Right ventricle myocardium inferior (tissue), 1 donor: ENCODE measurements around the gene SLC25A44. TPM values are rescaled to one million over a fixed set of nuclear protein-coding genes. Genes with fewer than 3 reads are reported as not detected.

ENCODE experiments used
- ATAC-seq: fragments of 200-7000 bp; cut with Tn5 transposase; one replicate; pipeline ENCODE4 v1.9.1; 2020; ENCODE audit warnings: mild to moderate bottlenecking, moderate library complexity
- DNase-seq: peaks from one replicate; pipeline ENCODE4 v3.0.0; 2021; ENCODE audit errors: missing footprints
- intact Hi-C: fragments of 100-400 bp; cut with DNase I; formaldehyde crosslinking; loops from one replicate; pipeline ENCODE4 v1.11.0; 2022
- total RNA-seq: library from RNA; stranded (reverse); fragmentation: NEBNext Ultra II Directional; extraction: Animal tissue kit (Norgen Biotek cat#: 25700); gene quantifications from one replicate; pipeline ENCODE4 v1.2.1, GENCODE V29; 2021
- donor health status: DM: no; HTN: yes; CAD: no; lungs with severe emphysema.

Gene SLC25A44
- total RNA-seq, 1 donor from 2014 or later, result 16.3 TPM

DNA sequence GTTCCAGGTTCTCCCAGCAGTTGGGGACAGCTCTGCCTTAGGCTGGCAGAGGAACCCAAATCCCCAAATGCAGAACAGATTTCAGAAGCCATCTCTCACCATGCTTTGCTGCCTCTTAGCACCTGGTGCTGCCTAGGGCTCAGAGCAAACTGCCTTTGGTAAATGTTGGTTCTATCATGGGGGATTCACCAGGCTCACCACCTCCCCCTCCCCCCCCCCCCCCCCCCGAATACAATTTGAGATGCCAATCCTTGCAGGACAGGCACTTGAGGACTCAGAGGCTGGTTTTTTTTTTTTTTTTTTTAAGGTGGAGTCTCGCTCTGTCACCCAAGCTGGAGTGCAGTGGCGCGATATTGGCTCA, 54.4 kb downstream of the SLC25A44 start:
- intact Hi-C loops, result no loop called here
- ATAC-seq, result no peak

DNA sequence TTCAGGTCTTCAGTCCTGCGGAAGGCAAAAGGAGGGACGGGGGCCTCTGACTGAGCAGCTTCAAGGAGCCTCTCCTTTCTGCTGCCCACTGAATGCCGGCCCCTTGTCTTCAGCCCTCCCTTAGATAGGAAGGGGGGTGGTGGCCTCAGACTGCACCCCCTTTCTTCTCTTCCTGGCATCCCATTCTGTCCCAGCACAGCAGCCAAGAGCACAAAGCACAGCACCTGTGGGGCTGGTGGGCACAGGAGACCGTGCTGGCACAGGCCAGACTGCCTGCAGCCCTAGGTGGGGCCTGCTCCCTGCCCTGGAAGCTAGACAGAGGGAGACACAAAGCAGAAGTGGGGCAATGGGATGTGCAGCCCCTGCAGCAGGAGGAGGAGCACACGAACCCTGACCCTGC, 55.7 kb downstream of the SLC25A44 start:
- DNase-seq (no peak), ATAC-seq (no peak)
- intact Hi-C loops, result no loop called here

More for the DNA sequence above, 54.4 kb downstream of the SLC25A44 start:
- DNase-seq, result no peak

DNA sequence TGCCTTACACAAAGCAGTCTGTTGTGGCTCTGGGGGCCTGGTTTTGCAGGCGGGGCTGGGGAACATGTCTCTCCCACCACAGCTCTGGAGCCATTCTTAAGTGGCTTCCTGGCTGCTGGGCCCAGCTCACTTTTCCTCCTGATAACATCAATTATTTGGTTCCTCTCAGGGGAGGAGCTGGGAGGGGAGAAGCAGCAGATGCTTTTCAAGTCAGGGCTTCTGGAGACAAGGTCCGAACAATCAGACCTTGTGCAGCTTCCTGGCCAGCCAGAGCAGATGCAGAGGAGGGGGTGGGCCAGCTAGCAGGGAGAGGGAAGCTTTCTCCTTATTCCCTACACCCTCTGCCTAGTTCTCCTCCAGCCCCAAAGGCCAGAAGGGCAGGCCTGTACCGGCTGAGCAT, 57.6 kb downstream of the SLC25A44 start:
- no peak for ATAC-seq
- no peak for DNase-seq
- intact Hi-C loops, result no loop called here

DNA sequence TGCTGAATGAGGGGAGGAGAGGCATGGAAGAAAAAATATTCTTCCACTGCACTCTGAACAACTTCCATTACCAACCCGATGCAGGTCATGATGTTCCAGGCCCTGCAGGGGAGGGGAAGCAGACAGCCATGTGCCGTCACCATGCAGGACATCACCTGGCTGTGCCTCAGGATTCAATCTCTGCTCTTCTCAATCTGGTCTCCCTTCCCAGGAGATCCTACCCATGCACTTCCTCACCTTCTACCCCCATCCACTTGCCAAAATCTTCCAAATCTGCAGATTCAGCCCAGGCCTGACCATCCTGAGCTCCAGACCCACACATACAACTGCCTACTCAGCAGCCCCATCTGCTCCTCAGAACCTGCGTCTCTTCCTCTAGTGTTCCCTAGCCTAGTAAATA, 59.7 kb downstream of the SLC25A44 start:
- no peak for DNase-seq
- intact Hi-C loops, result no loop called here
- no peak for ATAC-seq

DNA sequence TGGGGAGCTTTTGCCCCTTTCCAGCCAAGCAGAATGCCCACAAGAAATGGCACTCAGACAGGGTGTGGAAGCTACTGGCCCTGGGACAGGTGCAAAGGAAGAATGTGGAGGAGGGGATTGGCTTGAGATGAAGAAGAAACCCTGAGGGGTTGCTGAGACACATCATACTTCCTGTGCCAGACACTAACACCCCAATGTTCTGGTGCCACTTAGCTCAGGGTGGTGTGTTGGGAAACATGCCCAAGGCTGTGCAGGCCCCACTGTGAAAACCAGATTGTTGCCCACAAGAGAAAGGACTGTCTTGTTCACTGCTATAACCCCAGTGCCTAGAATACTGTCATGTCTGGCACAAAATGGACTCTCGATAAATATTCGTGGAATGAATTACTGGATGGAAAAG, 63.8 kb downstream of the SLC25A44 start:
- intact Hi-C loops, result no loop called here
- no peak for ATAC-seq
- no peak for DNase-seq

DNA sequence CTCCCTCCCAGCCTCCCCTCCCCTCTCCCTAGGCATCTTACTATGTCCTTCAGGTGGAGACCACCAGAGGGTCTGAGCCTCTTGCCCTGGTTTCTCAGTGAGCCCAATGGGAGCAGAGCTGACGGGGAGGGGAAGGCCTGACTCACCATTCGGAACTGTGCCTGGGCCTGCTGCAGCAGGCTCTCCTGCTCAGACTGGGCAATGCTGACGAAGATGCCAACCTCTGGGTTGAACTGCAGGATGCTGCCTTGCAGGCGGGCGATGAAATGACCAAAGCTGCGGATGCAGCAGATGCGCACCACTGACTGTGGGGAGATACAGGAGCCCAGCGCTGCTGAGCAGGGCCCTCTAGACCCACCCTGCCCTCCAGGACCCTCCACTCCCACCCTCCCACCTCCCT, 65.0 kb downstream of the SLC25A44 start:
- ATAC-seq, result no peak
- no peak for DNase-seq
- intact Hi-C loops, result no loop called here

DNA sequence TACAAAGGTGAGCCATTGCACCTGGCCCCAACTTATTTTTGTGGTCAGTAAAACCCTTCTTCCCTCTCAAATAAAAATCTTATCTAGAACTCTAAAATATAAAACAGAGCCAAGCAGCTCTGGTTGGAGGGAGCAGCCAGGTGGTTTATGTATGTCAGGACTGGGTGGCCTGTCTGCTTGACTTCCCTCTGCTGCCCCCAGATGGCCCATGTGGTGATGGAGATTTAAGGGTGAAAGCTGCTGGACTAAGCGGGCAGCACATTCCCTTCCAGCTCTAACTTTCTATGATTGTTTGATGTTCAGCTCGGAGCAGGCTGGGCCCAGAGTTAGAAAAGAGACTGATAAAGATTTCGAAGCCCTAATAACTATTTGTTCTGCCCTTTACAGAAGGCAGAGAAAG, 65.9 kb downstream of the SLC25A44 start:
- intact Hi-C loops, result loop anchor here (2.0 kb wide), 1 partner anchor 25 kb away; no protein-coding TSS in a partner anchor
- no peak for DNase-seq
- ATAC-seq, result no peak

DNA sequence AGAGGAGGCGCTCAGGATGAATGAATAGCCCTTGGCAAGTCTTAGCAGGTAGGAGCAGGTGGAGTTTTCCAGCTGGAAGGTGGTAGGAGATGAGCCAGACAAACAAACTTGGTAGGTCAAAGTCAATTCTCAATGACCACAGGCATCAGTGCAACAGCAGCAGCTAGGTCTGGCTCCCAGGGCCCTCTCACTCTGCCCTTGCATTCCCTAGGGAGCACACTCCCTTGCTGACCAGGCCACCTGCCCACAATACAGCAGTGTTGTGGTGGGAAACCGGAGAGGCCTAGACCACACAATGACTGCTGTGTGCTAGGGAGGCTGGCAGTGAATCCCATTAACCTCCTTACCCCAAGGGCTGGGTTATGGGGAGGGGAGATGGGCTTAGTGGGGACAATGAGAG, 67.0 kb downstream of the SLC25A44 start:
- DNase-seq, result no peak
- ATAC-seq, result no peak
- intact Hi-C loops, result loop anchor here (2.0 kb wide), 1 partner anchor 26 kb away; no protein-coding TSS in a partner anchor

Other genes with a start within 250 kb of the SLC25A44 start
- gene ARHGEF2, start 215.6 kb upstream of the SLC25A44 start, total RNA-seq, result 61.8 TPM
- 79.9 TPM for gene SSR2, start 173.2 kb upstream of the SLC25A44 start, total RNA-seq
- 33.5 TPM for gene UBQLN4, start 140.3 kb upstream of the SLC25A44 start, total RNA-seq
- 63.8 TPM for gene LAMTOR2, start 139.3 kb upstream of the SLC25A44 start, total RNA-seq
- gene RAB25, start 132.9 kb upstream of the SLC25A44 start, total RNA-seq, result not detected
- 0.24 TPM for gene MEX3A, start 111.6 kb upstream of the SLC25A44 start, total RNA-seq
- gene LMNA, start 79.4 kb upstream of the SLC25A44 start, total RNA-seq, result 288 TPM
- 2.2 TPM for gene SEMA4A, start 40.5 kb upstream of the SLC25A44 start, total RNA-seq
- 68.6 TPM for gene PMF1, start 18.9 kb downstream of the SLC25A44 start, total RNA-seq
- 0.32 TPM for gene BGLAP, start 48.1 kb downstream of the SLC25A44 start, total RNA-seq
- gene PAQR6, start 54.0 kb downstream of the SLC25A44 start, total RNA-seq, result 0.54 TPM
- gene SMG5, start 88.7 kb downstream of the SLC25A44 start, total RNA-seq, result 91.6 TPM
- 1.4 TPM for gene TMEM79, start 90.2 kb downstream of the SLC25A44 start, total RNA-seq
- gene GLMP, start 101.6 kb downstream of the SLC25A44 start, total RNA-seq, result 16.4 TPM
- gene VHLL, start 105.2 kb downstream of the SLC25A44 start, total RNA-seq, result not detected
- 137 TPM for gene CCT3, start 144.2 kb downstream of the SLC25A44 start, total RNA-seq
- not detected for gene TSACC, start 144.4 kb downstream of the SLC25A44 start, total RNA-seq
- gene RHBG, start 175.1 kb downstream of the SLC25A44 start, total RNA-seq, result not detected